AML-193 (cell line): ENCODE results near the gene TCF12.

Experiments used
- DNase-seq, 2 experiments: peaks; one replicate each; lab custom pipeline; 2025; lab: John Stamatoyannopoulos, UW

Gene TCF12

DNA sequence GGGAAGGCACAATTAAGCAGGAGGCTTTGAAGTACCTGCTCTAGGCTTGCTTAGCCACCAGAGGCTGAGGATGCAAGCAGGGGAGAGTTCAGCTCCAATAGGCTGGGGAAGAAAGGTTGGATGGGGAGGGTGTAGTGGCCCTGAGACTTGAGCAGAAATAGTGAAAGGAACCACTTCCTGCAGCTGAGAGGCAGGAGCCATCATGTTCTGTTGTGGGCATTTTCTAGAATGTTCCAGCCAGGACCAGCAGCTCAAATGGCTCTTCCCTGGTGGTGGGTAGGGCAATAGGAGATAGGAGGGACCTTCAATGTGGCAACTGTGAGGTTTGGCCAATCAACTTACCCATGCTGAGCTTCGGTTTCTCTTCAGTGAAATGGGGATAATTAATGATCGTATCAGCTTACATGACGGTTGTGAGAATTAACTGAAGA is 378.7 kb downstream of the TCF12 start:
- no peak for DNase-seq

DNA sequence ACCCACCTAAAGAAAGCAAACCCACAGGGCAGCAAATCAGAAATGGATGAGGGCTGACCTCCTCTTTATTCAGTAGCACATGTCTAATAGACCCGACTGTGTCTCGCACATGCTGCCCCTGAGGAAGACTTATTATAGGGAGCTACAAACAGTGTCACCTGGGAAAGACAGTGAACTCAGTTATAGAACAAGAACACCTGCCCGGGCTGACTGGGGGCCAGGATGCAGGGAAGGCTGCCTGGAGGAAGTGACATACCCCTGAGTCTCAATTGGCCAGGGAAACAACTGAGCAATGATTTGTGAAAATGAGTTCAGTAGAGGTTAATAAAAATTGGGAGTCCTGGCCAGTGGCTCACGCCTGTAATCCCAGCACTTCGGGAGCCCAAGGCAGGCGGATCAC is 379.2 kb downstream of the TCF12 start:
- DNase-seq, result no peak

DNA sequence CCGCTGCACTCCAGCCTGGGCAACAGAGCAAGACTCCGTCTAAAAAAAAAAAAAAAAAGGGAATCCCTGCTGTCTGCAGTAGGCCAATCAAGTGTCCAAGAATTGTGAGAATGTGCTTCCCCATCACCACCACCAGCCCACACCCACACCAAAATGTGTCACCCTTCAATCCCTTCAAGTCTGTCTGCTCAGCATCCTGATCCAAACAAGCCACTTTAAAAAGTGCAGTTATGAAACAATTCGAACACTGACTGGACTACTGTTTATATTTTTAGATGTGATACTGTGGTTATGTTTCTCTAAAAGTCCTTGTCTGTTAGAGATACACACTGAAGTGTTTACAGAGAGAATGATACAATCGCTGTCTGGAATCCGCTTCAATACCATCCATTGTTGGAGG is 379.8 kb downstream of the TCF12 start:
- DNase-seq, result no peak

DNA sequence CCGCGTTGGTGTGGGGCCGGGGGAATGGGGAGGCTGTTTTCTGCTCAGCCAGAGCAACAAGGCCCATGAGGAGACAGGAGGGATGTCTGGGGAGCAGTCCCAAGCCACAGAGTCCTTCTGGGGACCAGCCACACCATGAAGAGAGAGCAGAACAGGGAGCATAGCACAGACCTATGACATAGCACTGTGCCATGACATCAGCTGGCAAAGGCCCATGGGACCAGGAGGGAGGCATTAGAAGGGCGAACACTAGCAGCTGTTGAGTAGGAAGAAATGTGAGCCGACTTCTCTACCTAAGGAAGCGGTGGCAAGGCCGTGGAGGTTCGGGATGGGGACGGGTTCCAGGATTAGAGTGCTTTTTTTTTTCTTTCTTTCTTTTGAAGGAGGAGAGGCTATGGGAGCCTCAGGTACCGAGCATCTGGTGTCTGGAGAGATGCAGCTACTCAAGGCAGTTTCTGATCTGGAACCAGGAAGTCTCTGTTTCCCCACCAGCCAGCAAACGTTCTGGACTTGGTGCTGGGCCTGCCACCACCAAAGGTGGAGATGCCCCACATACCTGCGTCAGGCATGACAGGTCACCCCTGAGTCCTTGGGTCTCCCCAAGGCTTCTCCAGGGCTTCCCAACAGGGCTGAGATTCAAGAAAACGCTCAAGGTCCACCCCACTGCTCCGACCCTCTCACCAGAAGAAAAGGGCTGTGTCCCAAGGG is 380.6 kb downstream of the TCF12 start:
- DNase-seq, result no peak

DNA sequence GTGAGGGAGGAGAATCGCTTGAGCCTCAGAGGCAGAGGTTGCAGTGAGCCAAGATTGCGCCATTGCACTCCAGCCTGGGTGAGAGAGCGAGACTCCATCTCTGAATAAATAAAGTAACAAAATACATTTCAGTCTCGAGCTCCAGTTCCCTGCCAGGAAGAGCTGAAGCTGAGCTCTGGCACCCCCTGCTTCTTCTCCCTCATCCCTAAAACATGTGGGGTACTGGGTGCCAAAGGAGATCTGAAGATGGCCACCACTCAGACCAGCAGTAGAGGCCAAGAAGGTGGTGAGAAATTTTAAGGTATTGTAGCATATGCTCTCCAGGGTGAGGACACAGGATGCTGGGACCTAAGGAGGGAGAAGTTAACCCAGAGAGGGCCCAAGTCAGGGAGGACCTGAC is 382.9 kb downstream of the TCF12 start:
- no peak for DNase-seq

DNA sequence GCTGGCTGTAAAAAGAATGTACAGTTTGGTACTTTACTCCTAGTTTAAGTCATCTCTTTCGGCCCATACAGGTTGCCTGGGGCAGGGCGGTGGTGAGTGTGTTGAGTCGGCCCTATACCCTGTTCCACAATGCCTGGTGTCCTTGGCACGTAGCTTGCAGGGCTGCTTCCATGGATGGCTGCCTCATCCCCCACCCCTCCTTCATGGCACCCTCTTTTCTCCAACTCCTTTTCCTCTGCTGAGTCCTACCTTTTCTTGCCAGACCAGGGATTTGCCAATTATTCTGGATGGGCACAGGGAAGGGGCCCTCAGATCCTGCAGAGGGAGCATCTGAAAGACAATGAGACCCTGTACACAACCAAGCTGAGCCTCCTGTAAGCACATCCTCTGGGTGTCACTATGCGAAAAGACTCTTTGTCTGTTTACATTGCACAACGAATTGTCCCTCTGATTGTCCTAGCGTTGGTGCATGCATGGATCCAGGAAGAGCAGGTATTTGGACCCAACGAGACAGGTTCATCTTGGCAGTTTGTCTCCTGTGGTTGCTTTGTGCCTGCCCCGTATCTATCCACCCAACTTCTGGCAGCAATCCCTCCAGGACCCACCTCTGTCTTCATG is 384.3 kb downstream of the TCF12 start:
- peak; percentile 19 to 39 for DNase-seq

DNA sequence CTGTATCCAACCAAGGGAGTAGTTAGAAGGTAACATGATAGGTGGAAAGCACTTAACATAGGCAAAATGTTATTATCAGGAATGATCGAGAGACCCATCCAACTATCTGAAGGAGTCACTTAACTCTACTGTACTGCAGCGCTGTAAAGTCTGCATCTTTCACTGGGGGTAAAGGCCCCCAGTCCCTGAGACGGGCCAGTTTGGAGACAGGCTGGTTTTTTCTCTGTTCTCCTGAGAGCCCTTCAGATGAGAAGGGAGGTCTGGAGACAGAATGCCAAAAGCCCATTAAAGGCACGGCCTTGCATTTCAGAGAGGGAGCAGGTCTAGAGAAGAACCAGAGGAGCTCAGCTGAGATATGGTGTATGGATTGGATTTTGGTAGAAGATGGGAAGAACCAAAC is 386.6 kb downstream of the TCF12 start:
- no peak for DNase-seq

DNA sequence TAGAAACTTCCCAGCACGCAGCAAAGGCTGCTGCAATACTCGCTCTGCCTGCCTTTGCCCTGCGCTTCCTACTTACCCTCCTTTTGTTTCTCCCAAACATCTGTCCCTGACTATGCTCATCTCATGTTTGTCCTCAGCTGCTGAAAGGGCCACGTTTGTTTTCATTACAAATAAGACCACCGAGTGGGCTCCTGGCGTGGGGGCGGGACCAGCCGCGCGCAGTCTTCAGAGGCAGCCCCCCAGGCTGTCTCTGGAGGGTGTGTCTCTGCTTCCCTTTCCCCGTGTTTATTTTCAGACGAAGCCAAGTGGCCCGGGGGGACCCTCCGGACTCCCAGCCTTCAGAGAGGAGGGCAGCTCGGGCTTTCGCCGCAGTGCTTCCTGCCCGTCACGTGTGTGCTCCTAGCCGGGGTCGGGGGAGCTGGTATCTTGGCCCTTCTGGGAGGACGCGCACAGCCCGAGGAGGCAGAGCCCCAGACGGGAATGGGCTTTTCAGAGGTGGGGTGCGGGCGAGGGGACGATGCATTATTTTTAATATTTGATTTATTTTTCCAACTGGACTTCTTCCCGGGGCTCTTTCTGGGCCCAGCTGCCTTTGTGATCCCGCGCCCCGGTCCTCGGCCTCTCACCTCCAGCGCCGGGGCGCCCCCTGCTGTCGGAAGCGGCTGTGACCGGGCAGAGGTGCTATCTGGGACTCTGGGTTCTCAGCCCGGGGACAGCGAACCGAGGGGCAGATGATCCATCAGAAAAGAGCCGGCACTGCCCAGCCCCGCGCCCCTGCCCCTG is 387.9 kb downstream of the TCF12 start:
- DNase-seq, result peak; percentile 51 to 60

DNA sequence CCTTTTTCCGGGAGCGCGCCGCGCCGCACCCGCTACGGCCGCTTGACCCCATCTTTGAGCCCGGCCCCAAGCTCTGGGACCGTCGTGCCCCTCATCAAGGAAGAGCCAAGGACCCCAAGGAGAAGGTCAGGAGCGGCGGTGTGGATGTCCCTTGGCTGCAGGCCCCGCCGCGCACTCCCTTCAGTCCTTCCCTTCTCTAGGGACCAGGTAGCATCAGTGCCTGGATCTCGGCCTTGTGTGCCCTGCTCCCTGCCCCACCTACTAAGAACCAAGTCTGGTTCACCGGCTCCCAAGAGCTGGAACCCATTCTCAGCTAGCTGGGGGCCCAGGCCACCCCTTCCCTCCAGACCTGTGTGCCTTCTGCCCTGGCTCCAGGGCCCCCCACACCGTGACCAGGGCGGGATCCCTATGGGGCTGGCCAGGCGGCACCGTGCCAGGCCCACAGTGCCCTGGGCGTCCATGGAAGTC is 388.5 kb downstream of the TCF12 start:
- no peak for DNase-seq

DNA sequence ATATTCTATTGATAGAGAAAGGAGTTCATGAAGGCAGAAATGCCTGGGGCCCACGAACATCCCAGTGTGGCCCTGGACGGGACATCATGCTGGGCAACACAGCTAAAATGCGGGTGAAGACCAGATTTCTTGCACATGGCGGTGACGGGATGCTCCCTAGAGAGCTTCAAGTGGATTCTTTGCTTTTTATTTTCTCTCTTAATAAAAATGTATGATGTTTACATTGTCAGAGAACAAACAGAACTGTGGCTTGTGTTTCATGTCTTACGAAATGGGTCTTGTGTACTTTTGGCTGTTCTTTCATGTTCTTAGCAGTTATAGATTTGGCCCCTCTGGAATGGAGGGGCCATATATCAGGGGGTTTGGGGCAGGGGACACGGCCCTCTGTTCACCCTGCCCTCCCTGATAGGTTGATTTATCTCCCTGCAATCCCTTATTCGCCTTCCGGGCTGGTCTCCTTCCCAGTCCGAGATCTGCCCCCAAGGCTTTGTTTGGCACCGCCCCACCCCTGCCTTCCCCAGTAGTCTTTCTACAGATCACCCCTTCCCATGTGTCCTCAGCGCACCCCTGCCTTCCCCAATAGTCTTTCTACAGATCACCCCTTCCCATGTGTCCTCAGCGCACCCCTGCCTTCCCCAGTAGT is 389.2 kb downstream of the TCF12 start:
- no peak for DNase-seq

DNA sequence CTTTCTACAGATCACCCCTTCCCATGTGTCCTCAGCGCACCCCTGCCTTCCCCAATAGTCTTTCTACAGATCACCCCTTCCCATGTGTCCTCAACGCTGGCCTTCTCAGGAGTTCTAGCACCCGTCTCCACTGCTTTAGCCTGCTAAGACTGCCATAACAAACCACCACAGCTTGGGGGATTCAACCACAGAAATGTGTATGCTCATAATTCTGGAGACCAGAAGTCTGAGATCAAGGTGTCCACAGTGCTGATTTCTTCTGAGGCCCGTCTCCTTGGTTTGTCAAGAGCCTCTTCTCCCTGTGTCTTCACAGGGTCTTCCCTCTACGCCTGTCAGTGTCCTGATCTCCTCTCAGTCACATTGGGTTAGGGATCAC is 389.7 kb downstream of the TCF12 start:
- no peak for DNase-seq

DNA sequence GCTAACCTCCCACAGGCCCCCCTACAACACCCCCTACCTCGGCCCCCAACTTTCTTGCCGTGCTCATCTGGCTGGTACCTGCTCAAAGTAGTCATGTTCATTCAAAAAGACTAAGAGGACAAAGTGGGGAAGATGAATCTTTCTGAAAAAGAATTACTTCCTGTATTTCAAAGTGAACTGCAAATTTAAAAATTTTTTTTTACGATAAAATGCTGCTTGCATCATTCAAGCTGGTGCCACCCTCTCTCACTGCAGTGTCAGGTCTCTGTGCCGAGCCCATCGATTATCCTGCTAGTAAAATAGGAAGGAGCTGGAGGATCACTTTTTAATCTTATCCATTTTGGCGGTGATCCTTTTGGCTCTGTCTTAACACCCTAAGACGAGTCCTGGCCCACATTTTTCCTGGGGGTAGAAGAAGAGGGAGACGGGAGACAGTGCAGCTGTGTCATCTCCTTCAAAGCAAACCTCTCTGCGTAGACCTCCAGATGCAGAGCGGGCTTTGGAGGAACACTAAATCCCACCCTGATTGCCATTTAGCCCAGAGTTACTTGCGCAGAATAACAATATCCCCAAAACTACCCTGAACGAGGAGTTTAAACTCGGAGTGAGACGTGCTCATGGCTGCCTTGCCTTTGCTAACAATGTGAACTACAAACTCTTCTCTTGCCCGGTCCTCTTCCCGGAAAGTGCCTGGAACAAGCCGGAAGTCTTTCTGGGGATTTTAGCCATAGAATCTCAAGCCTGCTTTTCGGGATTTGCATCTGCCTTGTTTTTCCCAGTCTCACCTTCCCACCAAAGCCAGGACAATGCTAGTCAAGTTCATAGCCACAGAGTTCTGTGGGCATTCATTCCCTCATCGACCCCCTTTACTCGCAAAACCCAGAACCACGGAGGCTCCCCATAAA is 391.7 kb downstream of the TCF12 start:
- no peak for DNase-seq

DNA sequence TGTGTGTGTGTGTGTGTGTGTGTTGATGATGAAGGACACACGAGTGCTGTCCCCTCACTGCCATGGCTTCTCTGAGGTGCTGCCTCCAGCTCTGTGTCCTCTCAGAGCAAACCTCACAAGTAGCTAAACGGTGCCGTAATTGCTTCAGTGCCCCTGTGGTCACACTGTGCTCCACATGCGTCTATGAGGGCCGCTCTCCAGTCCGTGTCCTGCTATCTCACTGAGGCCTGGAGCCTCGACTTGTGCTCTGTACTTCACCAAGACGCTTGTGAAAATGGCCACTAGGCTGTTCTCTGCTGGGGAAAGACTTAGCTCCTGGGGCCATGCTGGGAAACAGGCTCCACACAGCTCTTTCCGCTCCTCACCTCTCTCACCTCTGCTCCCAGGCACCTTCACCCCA is 392.4 kb downstream of the TCF12 start:
- DNase-seq, result no peak

DNA sequence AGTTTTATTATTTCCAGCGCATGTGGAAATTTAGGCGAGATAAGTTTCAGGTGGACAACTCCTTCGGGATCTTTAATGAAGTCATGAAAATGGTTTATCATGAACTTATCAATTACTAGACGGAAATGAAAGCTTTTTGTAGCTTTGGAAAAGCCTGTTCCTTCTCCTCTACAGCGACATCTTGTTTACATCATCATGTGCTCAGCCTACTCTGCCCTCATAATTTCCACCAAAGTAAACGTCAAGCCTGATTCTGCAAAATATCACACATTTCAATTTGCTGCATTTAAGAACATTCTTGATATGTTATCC is 393.5 kb downstream of the TCF12 start:
- no peak for DNase-seq

DNA sequence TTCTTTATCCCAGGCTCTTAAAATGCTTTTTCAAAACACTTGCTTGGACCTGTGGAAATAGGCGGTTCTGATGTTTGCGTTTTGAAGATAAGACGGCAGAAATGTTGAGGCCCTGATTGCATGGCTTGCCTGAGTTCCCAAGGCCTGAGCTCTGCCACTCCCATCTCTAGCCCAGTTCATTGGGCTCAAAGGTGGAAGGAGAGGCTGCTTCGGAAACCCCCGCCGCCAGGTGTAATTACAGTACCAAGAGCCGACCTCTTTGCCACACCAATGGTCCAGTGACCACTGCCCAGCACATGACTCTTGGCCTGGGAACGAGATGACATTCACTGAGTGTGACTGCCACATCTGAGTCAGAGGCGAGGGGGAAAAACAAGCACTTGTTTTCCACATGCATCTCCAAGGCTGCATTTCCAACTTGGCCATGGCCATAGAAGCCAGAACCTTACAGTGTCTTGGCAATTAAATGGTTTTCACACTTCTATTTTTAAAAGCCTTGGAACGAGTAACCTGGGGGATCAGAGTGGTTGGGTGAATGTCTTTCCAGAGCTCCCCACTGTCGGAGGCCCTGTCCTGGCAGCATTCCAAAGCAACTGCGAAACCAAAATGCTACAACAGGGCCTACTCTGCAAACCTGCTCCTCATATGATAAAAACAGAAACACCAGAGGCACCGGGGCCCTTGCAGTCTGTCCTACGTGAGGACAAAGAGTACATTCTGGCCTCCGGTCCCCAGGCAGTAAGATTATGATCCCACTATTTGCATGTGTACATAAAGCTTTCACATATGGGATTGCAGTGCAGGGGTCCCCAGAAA is 394.1 kb downstream of the TCF12 start:
- no peak for DNase-seq

DNA sequence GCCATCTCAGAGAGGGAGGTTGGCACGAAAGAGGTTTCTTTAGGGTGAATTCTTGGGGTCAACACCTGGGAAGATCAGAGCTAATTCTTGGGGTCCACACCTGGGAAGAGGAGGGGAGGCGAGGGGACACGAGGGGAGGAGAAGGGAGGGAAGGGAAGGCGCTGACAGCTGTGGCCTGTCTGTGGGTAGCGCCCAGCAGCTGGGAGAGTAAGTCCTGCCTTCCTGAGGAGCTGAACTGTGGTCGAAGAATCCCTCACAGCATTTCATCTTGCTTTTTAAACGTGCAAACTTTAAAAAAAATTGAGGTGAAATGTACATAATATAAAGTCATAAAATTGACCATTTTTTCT is 394.7 kb downstream of the TCF12 start:
- no peak for DNase-seq

DNA sequence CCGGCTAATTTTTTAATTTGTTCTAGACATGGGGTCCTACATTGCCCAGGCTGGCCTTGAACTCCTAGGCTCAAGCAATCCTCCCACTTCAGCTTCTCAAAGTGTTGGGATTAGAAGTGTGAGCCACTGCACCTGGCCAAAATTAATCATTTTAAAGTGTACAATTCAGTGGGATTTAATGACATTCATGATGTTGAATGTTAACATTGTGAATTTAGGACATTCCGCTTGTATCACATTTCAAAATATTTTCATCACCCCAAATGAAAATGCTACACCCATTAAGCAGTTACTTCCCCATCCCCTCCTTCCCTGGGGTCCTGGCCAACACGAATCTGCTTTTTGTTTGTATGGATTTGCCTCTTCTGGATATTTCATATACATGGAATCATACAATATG is 395.8 kb downstream of the TCF12 start:
- DNase-seq, result no peak

DNA sequence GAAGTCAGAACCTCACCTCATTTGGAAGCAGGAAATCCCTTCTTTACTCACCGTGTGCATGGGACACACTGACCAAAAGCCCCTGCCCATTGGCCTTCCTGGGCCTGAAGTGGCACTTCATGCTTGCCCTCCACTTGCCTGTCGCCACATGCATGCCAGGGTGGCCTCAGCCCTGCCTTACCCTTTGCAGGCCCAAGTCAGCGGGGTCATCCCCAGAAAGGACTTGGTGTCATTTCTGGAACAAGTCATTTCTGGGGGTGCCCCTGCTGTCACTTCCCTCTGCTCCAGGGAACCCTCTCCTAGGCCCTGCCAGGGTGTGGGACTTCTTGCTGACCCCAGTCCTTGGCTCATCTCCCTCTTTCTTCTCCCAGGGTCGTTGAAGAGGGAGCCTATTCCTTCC is 398.0 kb downstream of the TCF12 start:
- DNase-seq, result no peak

DNA sequence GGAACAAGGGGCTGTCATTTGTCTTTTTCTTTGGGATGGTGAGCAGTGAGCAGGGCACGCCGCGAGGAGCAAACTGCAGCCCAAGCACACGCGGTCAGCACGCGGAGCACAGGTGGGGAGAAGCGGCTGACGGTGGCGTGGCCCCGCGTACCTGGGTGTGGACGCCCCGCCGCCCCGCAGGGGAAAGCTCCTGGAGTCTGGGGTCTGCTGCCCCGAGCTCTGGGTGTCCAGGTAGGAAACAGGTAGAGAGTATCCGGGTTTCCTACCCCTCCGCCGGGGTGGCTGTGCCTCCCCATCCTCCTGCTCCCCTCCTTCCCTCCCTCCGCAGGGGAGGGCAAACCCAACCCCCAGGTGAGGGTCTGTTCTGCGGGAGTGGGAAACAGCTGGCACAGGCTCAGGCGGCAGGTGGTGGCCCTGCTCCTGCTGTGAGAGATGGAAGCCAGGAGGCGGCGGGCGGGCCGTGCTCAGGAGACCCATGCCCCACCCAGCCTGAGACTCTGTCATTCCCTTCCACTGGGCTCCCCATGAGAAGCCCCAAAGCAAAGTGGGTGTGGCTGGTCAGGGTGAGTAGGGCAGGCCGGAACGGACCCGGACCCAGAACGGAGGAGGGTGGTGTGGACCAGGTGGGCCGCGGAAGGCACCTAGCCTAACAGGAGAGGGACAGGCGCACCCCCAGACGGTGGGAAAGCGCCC is 400.9 kb downstream of the TCF12 start:
- no peak for DNase-seq

DNA sequence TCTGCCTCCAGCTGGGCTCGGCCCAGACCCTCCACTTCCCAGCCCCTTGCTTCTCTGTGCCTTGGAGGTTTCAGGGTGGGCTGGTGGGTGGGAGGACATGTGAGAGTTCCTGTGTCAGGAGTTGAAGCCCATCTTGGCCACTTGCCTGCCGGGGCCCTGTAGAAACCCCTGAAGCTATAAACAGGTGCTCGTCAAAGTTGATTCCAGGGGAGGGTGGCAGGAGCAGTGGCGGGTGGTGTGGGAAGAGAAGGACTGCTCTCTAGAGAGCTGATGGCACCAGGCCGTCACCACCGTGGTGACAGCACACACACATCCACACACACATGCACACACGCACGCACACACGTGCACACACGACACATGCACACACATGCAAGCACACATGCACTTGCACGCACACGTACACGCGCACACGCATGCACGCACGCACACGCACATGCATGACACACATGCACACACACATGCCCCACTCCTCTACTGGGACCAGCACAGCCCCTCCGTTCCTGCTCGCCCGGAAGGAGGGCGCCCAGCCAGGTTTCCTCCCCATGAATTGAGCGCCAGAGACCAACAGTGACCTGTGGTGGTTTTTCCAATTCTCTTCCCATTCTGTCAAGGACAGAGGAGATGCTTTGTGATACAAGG is 401.6 kb downstream of the TCF12 start:
- DNase-seq, result no peak
